GM21576 (cell line): ENCODE data around the gene CREB3L1.
"Not testable (repeated sequence)": the region's sequence is repeated elsewhere in the genome, so short reads cannot be mapped to it uniquely, and the experiment has no call there.

Source experiments
- ATAC-seq: cut with Tn5 transposase; IDR thresholded peaks from one replicate; pipeline ENCODE4 v1.9.1; 2021; ENCODE audit warnings: mild to moderate bottlenecking, moderate library complexity; ENCODE audit not compliant: unreplicated experiment

Gene CREB3L1

GRCh38 chr11:46248289-46249102 lies 29.0 kb upstream of the CREB3L1 start:
- ATAC-seq: no peak

- no peak for ATAC-seq
Measured at GRCh38 chr11:46249103-46249937, 28.1 kb upstream of the CREB3L1 start.

GRCh38 chr11:46249938-46250744 lies 27.3 kb upstream of the CREB3L1 start:
- ATAC-seq: no peak

- ATAC-seq: no peak
Measured at GRCh38 chr11:46250745-46251052, 26.8 kb upstream of the CREB3L1 start.

GRCh38 chr11:46251954-46252353 lies 25.5 kb upstream of the CREB3L1 start:
- no peak for ATAC-seq

- ATAC-seq: no peak
Measured at GRCh38 chr11:46252373-46252914, 25.0 kb upstream of the CREB3L1 start.

- no peak for ATAC-seq
Measured at GRCh38 chr11:46253258-46254132, 24.0 kb upstream of the CREB3L1 start.

GRCh38 chr11:46254133-46254491 lies 23.4 kb upstream of the CREB3L1 start:
- no peak for ATAC-seq

GRCh38 chr11:46256540-46257001 lies 20.9 kb upstream of the CREB3L1 start:
- ATAC-seq: no peak

- not testable (repeated sequence) for ATAC-seq
Measured at GRCh38 chr11:46259347-46259746, 18.1 kb upstream of the CREB3L1 start.

GRCh38 chr11:46259971-46260560 lies 17.4 kb upstream of the CREB3L1 start:
- no peak for ATAC-seq

- ATAC-seq: no peak
Measured at GRCh38 chr11:46263120-46263519, 14.3 kb upstream of the CREB3L1 start.

GRCh38 chr11:46264030-46264429 lies 13.4 kb upstream of the CREB3L1 start:
- ATAC-seq: no peak

- no peak for ATAC-seq
Measured at GRCh38 chr11:46264976-46265375, 12.5 kb upstream of the CREB3L1 start.

GRCh38 chr11:46265764-46266163 lies 11.7 kb upstream of the CREB3L1 start:
- ATAC-seq: no peak

GRCh38 chr11:46267930-46268329 lies 9.5 kb upstream of the CREB3L1 start:
- ATAC-seq: no peak

- no peak for ATAC-seq
Measured at GRCh38 chr11:46270684-46271083, 6.8 kb upstream of the CREB3L1 start.

GRCh38 chr11:46271407-46271806 lies 6.1 kb upstream of the CREB3L1 start:
- no peak for ATAC-seq

GRCh38 chr11:46271875-46272815 lies 5.3 kb upstream of the CREB3L1 start:
- ATAC-seq: no peak
